OCI-LY7 (cell line): Measurements from ENCODE around the gene SLC34A2.

Source experiments
- CTCF ChIP-seq: fragments of 200-600 bp; sonication (generic); conservative IDR thresholded peaks from 2 replicates; pipeline ENCODE4 v1.5.1; 2014; ENCODE audit warnings: mild to moderate bottlenecking, antibody characterized with exemption, low read length, moderate library complexity, mixed read lengths
- EZH2phosphoT487 ChIP-seq: fragments of 200-600 bp; sonication (generic); IDR thresholded peaks from 2 replicates; pipeline ENCODE4 v1.6.1; 2018; ENCODE audit warnings: low read depth, borderline replicate concordance, mild to moderate bottlenecking, mixed run types, antibody characterized with exemption, low read length, moderate library complexity, mixed read lengths

GRCh38 chr4:25635501-25635900 lies 20.1 kb upstream of the SLC34A2 start:
- TF ChIP-seq CTCF: no peak
- TF ChIP-seq EZH2phosphoT487: no peak
